ENCODE data around the gene TBC1D13.
"Not testable (repeated sequence)": the region's sequence is repeated elsewhere in the genome, so short reads cannot be mapped to it uniquely, and the experiment has no call there.

Gene TBC1D13

DNA sequence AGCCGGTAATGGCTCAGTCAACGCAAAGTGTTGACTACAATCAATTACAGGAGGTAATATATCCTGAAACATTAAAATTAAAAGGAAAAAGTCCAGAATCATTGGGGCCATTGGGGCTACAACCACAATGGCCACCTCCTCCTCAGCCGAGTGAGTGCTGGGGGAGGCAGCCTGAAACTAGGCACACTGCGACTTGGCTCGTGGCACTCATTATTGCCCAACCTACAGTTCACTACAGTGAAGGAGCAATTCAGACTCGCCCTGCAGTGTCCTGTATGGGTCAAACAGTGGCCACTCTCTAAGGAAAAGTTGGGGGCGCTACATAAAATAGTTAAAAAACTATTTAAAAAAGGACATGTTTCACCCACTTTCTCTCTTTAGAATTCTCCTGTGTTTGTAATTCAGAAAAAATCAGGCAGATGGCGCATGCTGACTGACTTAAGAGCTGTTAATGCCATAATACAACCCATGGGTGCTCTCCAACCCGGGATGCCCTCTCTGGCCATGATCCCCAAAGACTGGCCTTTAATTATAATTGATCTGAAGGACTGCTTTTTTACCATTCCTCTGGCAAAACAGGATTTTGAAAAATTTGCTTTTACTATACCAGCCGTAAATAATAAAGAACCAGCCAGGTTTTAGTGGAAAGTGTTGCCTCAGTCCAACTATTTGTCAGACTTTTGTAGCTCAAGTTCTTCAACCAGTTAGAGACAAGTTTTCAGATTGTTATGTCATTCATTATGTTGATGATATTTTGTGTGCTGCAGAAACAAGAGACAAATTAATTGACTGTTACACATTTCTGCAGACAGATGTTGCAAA lies 64.9 kb downstream of the TBC1D13 start:
- not testable (repeated sequence) for DNase-seq

- DNase-seq = not testable (repeated sequence)
Measured at GRCh38 chr9:128852646-128853045, 65.6 kb downstream of the TBC1D13 start.

DNA sequence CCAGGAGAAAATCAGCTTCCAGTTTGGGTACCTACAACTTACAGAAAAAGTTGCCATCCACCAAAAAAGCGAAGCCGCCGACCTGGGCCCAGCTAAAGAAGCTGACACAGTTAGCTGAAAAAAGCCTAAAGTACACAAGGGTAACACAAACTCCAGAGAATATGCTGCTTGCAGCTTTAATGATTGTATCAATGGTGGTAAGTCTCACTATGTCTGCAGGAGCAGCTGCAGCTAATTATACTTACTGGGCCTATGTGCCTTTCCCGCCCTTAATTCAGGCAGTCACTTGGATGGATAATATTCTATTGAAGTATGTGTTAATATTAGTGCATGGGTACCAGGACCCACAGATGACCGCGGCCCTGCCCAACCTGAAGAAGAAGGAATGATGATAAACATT lies 67.4 kb downstream of the TBC1D13 start:
- DNase-seq = not testable (repeated sequence)

GRCh38 chr9:128858476-128858875 lies 71.4 kb downstream of the TBC1D13 start:
- DNase-seq = not testable (repeated sequence)
